HepG2 (cell line): Measurements from ENCODE around the gene DAO. TPM values are rescaled to one million over a fixed set of nuclear protein-coding genes. Genes with fewer than 3 reads are reported as not detected.

ENCODE experiments used
- DMAP1 ChIP-seq: IDR thresholded peaks from 2 replicates; pipeline ENCODE4 v1.6.1; 2016
- ELF1 ChIP-seq: sonication (generic); formaldehyde crosslinking; IDR thresholded peaks from 2 replicates; pipeline ENCODE4 v1.4.0; 2020; ENCODE audit warnings: missing genetic modification reagents
- HIVEP1 ChIP-seq: sonication (generic); formaldehyde crosslinking; IDR thresholded peaks from 2 replicates; pipeline ENCODE4 v1.4.0; 2020; ENCODE audit warnings: mild to moderate bottlenecking, missing genetic modification reagents
- HNRNPLL ChIP-seq: fragments of 200-400 bp; formaldehyde crosslinking; IDR thresholded peaks from 2 replicates; pipeline ENCODE4 v1.6.1; 2017; ENCODE audit warnings: mild to moderate bottlenecking, low read depth, low read length; ENCODE audit not compliant: poor library complexity, severe bottlenecking
- JUNB ChIP-seq: sonication (generic); formaldehyde crosslinking; IDR thresholded peaks from 2 replicates; pipeline ENCODE4 v1.8.0; 2022; ENCODE audit warnings: missing genetic modification reagents, mild to moderate bottlenecking, borderline replicate concordance
- MAZ ChIP-seq, 2 experiments: sonication (generic) in 1 of 2; formaldehyde crosslinking in 1 of 2; IDR thresholded peaks; 2 replicates each; pipeline versions ENCODE4 v1.5.0 to v1.6.1; 2012 to 2020; ENCODE audit warnings: low read depth in 2 of 2, mild to moderate bottlenecking in 2 of 2, borderline replicate concordance in 1 of 2, improper control_type of control experiment in 1 of 2, low read length in 1 of 2, missing genetic modification reagents in 1 of 2, moderate library complexity in 1 of 2
- NFE2L1 ChIP-seq: sonication (generic); formaldehyde crosslinking; IDR thresholded peaks from 2 replicates; pipeline ENCODE4 v1.4.0; 2020; ENCODE audit warnings: missing genetic modification reagents, mild to moderate bottlenecking, borderline replicate concordance
- SP4 ChIP-seq: sonication (generic); formaldehyde crosslinking; IDR thresholded peaks from 2 replicates; pipeline ENCODE4 v1.8.1; 2023; ENCODE audit warnings: mild to moderate bottlenecking, missing genetic modification reagents
- SPEN ChIP-seq: sonication (generic); formaldehyde crosslinking; IDR thresholded peaks from 2 replicates; pipeline ENCODE4 v1.5.1; 2020; ENCODE audit warnings: low read depth, mild to moderate bottlenecking, missing genetic modification reagents
- TAF1 ChIP-seq: sonication (generic); formaldehyde crosslinking; IDR thresholded peaks from 2 replicates; pipeline ENCODE4 v1.4.0; 2020; ENCODE audit warnings: missing genetic modification reagents
- TEAD3 ChIP-seq: optimal IDR thresholded peaks from 2 replicates; pipeline ENCODE3; 2016; ENCODE audit warnings: borderline replicate concordance
- ZNF3 ChIP-seq: IDR thresholded peaks from 2 replicates; pipeline ENCODE4 v1.7.0; 2017; ENCODE audit warnings: inconsistent platforms
- polyA plus RNA-seq, 8 experiments: library from polyadenylated mRNA; depleted of rRNA in 3 of 8; stranded (reverse) in 7 of 8; unstranded in 1 of 8; fragments of >200 nt; fragmentation: Illumina TruSeq in 4 of 8; extraction: Trizol in 4 of 8; gene quantifications; 2 replicates each; pipeline versions ENCODE4 v1.2.1 to v1.2.3, GENCODE V29; 2011 to 2016; ENCODE audit warnings: low read depth in 4 of 8, missing spikeins in 1 of 8, mixed read lengths in 1 of 8; ENCODE audit not compliant: insufficient read depth in 1 of 8
- total RNA-seq, 5 experiments: library from RNA; depleted of rRNA; stranded (reverse); fragments of >200 nt; fragmentation: Illumina TruSeq; extraction: Trizol; gene quantifications; 2 replicates each; pipeline ENCODE4 v1.2.3, GENCODE V29; 2016; ENCODE audit warnings: low read depth in 1 of 5
- TF ChIP-seq, protein P1 (sequence below): sonication (generic); formaldehyde crosslinking; IDR thresholded peaks from 2 replicates; pipeline ENCODE4 v1.4.0; 2020; ENCODE audit warnings: mild to moderate bottlenecking, missing genetic modification reagents
- TF ChIP-seq, protein P2 (sequence below): sonication (generic); formaldehyde crosslinking; IDR thresholded peaks from 2 replicates; pipeline ENCODE4 v1.9.0; 2021; ENCODE audit warnings: mild to moderate bottlenecking, missing genetic modification reagents

DAO gene
- total and polyA plus RNA-seq, 2 of the 13 experiments (the other 11 are each of a cell fraction or from before 2014, with no cell fraction given): 0.34 to 0.82 TPM

DNA sequence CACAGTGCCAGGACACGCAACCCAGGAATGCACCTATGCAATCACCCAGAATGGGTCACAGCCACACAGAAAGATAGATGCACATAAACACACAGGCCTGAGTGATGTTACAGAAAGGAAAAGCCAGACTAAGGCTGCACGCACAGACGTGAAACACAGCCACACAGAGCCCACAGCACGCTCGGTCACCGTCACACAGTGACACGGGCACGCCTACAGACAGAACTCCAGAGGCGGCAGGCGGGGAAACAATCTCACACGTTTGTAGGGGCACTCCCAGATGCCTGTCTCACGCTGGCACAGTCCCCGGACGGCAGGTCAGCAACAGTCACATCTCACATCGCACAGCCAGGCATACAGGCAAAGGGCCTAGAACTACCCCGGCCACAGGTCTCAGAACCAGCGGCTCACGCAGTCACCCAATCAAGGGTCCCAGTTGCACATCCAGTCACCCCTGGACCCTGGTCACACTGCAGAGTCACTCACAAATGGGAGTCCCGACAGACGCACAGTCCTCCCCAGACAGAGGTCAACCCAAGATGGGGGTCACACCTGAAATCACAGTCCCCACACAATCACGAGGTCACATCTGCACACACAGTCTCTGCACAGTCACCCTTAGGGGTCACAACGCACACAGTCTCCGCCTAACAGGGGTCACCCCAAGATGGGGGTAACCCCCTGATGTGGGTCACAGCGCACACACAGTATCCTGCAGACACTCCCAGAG lies 23.3 kb upstream of the DAO start (continued):
- TF ChIP-seq, protein P1, sequence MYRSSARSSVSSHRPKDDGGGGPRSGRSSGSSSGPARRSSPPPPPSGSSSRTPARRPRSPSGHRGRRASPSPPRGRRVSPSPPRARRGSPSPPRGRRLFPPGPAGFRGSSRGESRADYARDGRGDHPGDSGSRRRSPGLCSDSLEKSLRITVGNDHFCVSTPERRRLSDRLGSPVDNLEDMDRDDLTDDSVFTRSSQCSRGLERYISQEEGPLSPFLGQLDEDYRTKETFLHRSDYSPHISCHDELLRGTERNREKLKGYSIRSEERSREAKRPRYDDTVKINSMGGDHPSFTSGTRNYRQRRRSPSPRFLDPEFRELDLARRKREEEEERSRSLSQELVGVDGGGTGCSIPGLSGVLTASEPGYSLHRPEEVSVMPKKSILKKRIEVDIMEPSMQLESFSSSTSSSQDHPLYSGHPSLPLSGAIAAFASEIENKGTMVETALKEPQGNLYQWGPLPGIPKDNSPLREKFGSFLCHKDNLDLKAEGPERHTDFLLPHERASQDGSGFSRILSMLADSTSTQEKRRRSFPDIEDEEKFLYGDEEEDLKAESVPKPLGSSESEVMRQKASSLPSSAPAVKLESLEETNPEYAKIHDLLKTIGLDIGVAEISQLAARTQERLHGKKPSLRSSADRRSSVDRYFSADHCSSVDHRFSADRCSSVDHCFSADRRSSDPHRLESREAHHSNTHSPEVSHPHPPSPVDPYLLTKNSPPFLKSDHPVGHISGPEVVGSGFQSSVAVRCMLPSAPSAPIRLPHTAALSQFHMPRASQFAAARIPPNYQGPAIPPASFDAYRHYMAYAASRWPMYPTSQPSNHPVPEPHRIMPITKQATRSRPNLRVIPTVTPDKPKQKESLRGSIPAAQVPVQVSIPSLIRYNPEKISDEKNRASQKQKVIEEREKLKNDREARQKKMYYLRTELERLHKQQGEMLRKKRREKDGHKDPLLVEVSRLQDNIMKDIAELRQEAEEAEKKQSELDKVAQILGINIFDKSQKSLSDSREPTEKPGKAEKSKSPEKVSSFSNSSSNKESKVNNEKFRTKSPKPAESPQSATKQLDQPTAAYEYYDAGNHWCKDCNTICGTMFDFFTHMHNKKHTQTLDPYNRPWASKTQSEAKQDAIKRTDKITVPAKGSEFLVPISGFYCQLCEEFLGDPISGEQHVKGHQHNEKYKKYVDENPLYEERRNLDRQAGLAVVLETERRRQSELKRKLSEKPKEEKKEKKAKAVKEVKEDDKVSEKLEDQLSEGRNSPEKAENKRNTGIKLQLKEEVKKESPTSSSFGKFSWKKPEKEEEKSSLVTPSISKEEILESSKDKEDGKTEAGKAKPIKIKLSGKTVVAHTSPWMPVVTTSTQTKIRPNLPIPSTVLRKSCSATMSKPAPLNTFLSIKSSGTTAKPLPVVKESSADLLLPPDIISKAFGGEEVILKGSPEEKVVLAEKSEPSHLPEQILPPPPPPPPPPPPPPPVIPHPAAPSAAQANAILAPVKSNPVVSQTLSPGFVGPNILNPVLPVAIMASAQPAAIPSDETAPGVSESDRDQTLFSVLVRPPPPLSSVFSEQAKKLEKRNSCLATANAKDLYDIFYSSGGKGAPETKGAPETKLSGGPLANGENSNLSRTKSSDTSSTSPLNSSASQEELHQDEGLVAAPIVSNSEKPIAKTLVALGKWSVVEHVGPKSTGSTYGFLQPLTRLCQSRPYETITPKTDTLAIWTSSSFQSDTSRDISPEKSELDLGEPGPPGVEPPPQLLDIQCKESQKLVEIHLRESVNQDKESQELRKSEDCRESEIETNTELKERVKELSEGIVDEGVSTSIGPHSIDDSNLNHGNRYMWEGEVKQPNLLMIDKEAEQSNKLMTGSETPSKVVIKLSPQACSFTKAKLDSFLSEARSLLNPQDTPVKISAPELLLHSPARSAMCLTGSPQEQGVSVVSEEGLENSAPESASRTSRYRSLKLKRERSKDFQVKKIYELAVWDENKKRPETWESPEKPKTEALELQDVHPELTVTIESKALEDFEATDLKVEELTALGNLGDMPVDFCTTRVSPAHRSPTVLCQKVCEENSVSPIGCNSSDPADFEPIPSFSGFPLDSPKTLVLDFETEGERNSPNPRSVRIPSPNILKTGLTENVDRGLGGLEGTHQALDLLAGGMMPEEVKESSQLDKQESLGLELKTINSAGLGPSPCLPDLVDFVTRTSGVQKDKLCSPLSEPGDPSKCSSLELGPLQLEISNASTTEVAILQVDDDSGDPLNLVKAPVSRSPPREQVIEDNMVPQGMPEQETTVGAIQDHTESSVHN (CRISPR knock-in tag): 0 out of 2 replicates have a peak, but pooled peaks have one; percentile 7
- TF ChIP-seq DMAP1: 0 out of 2 replicates have a peak, but pooled peaks have one; percentile 13
- no peak for TF ChIP-seq MAZ (IDR thresholded peaks at IDR 0.05; ENCODE audit: borderline replicate concordance, low read depth, low read length)
- TF ChIP-seq MAZ (CRISPR knock-in tag; IDR thresholded peaks at IDR 0.05; ENCODE audit: low read depth): no peak
- TF ChIP-seq TEAD3 (CRISPR knock-in tag): peak; percentile 40
- TF ChIP-seq SP4 (CRISPR knock-in tag): peak; percentile 14; the same call in 1 of the 2 replicates
- TF ChIP-seq HIVEP1: 0 out of 2 replicates have a peak, but pooled peaks have one; percentile 15
- TF ChIP-seq HNRNPLL: no peak
- TF ChIP-seq TAF1 (CRISPR knock-in tag): peak; percentile 42; the same call in 1 of the 2 replicates
- no peak for TF ChIP-seq ELF1 (CRISPR knock-in tag)
- TF ChIP-seq ZNF3 (CRISPR knock-in tag): no peak
- TF ChIP-seq SPEN (CRISPR knock-in tag): 0 out of 2 replicates have a peak, but pooled peaks have one; percentile 21
- 0 out of 2 replicates have a peak, but pooled peaks have one; percentile 39 for TF ChIP-seq JUNB (CRISPR knock-in tag)
- TF ChIP-seq, protein P2, sequence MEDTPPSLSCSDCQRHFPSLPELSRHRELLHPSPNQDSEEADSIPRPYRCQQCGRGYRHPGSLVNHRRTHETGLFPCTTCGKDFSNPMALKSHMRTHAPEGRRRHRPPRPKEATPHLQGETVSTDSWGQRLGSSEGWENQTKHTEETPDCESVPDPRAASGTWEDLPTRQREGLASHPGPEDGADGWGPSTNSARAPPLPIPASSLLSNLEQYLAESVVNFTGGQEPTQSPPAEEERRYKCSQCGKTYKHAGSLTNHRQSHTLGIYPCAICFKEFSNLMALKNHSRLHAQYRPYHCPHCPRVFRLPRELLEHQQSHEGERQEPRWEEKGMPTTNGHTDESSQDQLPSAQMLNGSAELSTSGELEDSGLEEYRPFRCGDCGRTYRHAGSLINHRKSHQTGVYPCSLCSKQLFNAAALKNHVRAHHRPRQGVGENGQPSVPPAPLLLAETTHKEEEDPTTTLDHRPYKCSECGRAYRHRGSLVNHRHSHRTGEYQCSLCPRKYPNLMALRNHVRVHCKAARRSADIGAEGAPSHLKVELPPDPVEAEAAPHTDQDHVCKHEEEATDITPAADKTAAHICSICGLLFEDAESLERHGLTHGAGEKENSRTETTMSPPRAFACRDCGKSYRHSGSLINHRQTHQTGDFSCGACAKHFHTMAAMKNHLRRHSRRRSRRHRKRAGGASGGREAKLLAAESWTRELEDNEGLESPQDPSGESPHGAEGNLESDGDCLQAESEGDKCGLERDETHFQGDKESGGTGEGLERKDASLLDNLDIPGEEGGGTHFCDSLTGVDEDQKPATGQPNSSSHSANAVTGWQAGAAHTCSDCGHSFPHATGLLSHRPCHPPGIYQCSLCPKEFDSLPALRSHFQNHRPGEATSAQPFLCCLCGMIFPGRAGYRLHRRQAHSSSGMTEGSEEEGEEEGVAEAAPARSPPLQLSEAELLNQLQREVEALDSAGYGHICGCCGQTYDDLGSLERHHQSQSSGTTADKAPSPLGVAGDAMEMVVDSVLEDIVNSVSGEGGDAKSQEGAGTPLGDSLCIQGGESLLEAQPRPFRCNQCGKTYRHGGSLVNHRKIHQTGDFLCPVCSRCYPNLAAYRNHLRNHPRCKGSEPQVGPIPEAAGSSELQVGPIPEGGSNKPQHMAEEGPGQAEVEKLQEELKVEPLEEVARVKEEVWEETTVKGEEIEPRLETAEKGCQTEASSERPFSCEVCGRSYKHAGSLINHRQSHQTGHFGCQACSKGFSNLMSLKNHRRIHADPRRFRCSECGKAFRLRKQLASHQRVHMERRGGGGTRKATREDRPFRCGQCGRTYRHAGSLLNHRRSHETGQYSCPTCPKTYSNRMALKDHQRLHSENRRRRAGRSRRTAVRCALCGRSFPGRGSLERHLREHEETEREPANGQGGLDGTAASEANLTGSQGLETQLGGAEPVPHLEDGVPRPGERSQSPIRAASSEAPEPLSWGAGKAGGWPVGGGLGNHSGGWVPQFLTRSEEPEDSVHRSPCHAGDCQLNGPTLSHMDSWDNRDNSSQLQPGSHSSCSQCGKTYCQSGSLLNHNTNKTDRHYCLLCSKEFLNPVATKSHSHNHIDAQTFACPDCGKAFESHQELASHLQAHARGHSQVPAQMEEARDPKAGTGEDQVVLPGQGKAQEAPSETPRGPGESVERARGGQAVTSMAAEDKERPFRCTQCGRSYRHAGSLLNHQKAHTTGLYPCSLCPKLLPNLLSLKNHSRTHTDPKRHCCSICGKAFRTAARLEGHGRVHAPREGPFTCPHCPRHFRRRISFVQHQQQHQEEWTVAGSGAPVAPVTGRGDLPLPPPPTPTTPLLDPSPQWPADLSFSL (CRISPR knock-in tag): peak; percentile 88
- no peak; the same call in 1 of the 2 replicates for TF ChIP-seq NFE2L1 (CRISPR knock-in tag)
